K562 (cell line): ENCODE measurements around the gene FASN. TPM values are rescaled to one million over a fixed set of nuclear protein-coding genes. Genes with fewer than 3 reads are reported as not detected.
A peak's percentile ranks its signal among the peaks of the same experiment; 100 is the strongest.

Experiments used
- ARID3B ChIP-seq: fragments of 250-450 bp; sonication (Bioruptor Pico); IDR thresholded peaks from 2 replicates; pipeline ENCODE4 v1.4.0; 2020; ENCODE audit warnings: borderline replicate concordance
- CHD4 ChIP-seq: fragments of 200-600 bp; sonication (generic); IDR thresholded peaks from 3 replicates; pipeline ENCODE4 v1.6.1; 2012; ENCODE audit warnings: low read depth, mild to moderate bottlenecking, mixed read lengths, low read length, inconsistent platforms; ENCODE audit not compliant: insufficient read depth, insufficient replicate concordance, poor library complexity, severe bottlenecking
- CREB1 ChIP-seq, 2 experiments: sonication (generic) in 1 of 2; formaldehyde crosslinking in 1 of 2; IDR thresholded peaks; 2 replicates each; pipeline versions ENCODE4 v1.6.1 to v1.8.0; 2012 to 2022; ENCODE audit warnings: inconsistent platforms in 1 of 2, mild to moderate bottlenecking in 1 of 2, missing genetic modification reagents in 1 of 2, moderate library complexity in 1 of 2
- ESRRA ChIP-seq: fragments of 450-650 bp; IDR thresholded peaks from 2 replicates; pipeline ENCODE4 v1.6.1; 2014; ENCODE audit warnings: low read depth, mild to moderate bottlenecking, moderate library complexity, borderline replicate concordance
- HNRNPUL1 ChIP-seq: fragments of 200-400 bp; formaldehyde crosslinking; IDR thresholded peaks from 2 replicates; pipeline ENCODE4 v1.6.1; 2017; ENCODE audit warnings: low read length
- MTA3 ChIP-seq: fragments of 450-650 bp; formaldehyde crosslinking; IDR thresholded peaks from 2 replicates; pipeline ENCODE4 v1.6.1; 2017; ENCODE audit warnings: mild to moderate bottlenecking, borderline replicate concordance
- POLR2AphosphoS5 ChIP-seq: IDR thresholded peaks from 2 replicates; pipeline ENCODE4 v1.6.1; 2011; ENCODE audit warnings: mild to moderate bottlenecking, low read depth, low read length, moderate library complexity; ENCODE audit not compliant: control insufficient read depth, insufficient read depth
- POLR2G ChIP-seq: fragments of 200-400 bp; formaldehyde crosslinking; IDR thresholded peaks from 2 replicates; pipeline ENCODE4 v1.6.1; 2017; ENCODE audit warnings: low read depth, mild to moderate bottlenecking, antibody characterized with exemption, low read length, moderate library complexity
- SAFB2 ChIP-seq: fragments of 200-400 bp; formaldehyde crosslinking; IDR thresholded peaks from 2 replicates; pipeline ENCODE4 v1.6.1; 2018; ENCODE audit warnings: borderline replicate concordance, low read length, low read depth, moderate library complexity; ENCODE audit not compliant: severe bottlenecking
- SIN3B ChIP-seq: fragments of 450-650 bp; IDR thresholded peaks from 2 replicates; pipeline ENCODE4 v1.6.1; 2017; ENCODE audit warnings: low read depth, mild to moderate bottlenecking, moderate library complexity
- SMAD3 ChIP-seq: fragments of 450-650 bp; formaldehyde crosslinking; conservative IDR thresholded peaks from 2 replicates; pipeline ENCODE4 v1.4.0; 2020; ENCODE audit warnings: mild to moderate bottlenecking
- TAF7 ChIP-seq: fragments of 450-650 bp; IDR thresholded peaks from 2 replicates; pipeline ENCODE4 v1.6.1; 2016; ENCODE audit warnings: missing genetic modification characterization, missing compliant biosample characterization
- U2AF2 ChIP-seq: fragments of 200-400 bp; formaldehyde crosslinking; optimal IDR thresholded peaks from 2 replicates; pipeline ENCODE3; 2017; ENCODE audit warnings: low read depth, mild to moderate bottlenecking, low read length
- ZBTB43 ChIP-seq: sonication (generic); formaldehyde crosslinking; IDR thresholded peaks from 2 replicates; pipeline ENCODE4 v1.8.0; 2023; ENCODE audit warnings: mild to moderate bottlenecking, missing genetic modification reagents
- ZKSCAN1 ChIP-seq: fragments of 150-350 bp; IDR thresholded peaks from 2 replicates; pipeline ENCODE4 v1.6.1; 2016; ENCODE audit warnings: low read depth, low read length
- ZMIZ1 ChIP-seq, 2 experiments: fragments of 150-350 bp in 1 of 2; IDR thresholded peaks; 2 replicates each; pipeline ENCODE4 v1.6.1; 2012 to 2016; ENCODE audit warnings: low read depth in 2 of 2, low read length in 2 of 2, mild to moderate bottlenecking in 1 of 2, moderate library complexity in 1 of 2
- ZNF589 ChIP-seq: fragments of 200-800 bp; sonication (Bioruptor generic); IDR thresholded peaks from 2 replicates; pipeline ENCODE4 v1.6.1; 2016; ENCODE audit warnings: low read depth, missing genetic modification characterization, missing compliant biosample characterization
- ZNF644 ChIP-seq: fragments of 200-800 bp; sonication (Bioruptor generic); IDR thresholded peaks from 2 replicates; pipeline ENCODE4 v1.6.1; 2016; ENCODE audit warnings: low read depth, missing genetic modification characterization, missing compliant biosample characterization
- polyA plus RNA-seq, 8 experiments: library from polyadenylated mRNA; depleted of rRNA in 4 of 8; stranded (reverse) in 5 of 8; unstranded in 3 of 8; fragments of >200 nt; fragmentation: Nextera tagmentation in 2 of 8; fragmentation: Illumina TruSeq in 1 of 8; extraction: Ambion mirVana in 2 of 8; extraction: Trizol in 1 of 8; gene quantifications; 2 replicates each; pipeline versions ENCODE4 v1.2.1 to v1.2.3, GENCODE V29; 2011 to 2014; ENCODE audit warnings: inconsistent platforms in 1 of 8, missing spikeins in 1 of 8
- total RNA-seq, 7 experiments: library from RNA; depleted of rRNA in 6 of 7; stranded (reverse); fragments of >200 nt in 6 of 7; fragmentation: Illumina TruSeq in 2 of 7; extraction: Trizol in 2 of 7; gene quantifications; 2 replicates each; pipeline versions ENCODE4 v1.2.1 to v1.2.3, GENCODE V29; 2011 to 2021; ENCODE audit warnings: low replicate concordance in 1 of 7

FASN gene
- total and polyA plus RNA-seq, 9 of the 15 experiments (the other 6 are each of a cell fraction or from before 2014, with no cell fraction given), result 0.15 to 663 (median 49.9) TPM

GRCh38 chr17:82098169-82098938 lies at the start of gene FASN (continued):
- TF ChIP-seq ZMIZ1 (IDR thresholded peaks at IDR 0.05; ENCODE audit: low read depth in 2 of 2, low read length in 2 of 2) (no peak), ARID3B (CRISPR knock-in tag) (peak; percentile 52; the same call in 1 of the 2 replicates), ZBTB43 (CRISPR knock-in tag) (no peak), CREB1 (IDR thresholded peaks at IDR 0.05) (peak; percentile 74), CREB1 (CRISPR knock-in tag; IDR thresholded peaks at IDR 0.05) (peak; percentile 66), TAF7 (tag) (no peak), SAFB2 (no peak), U2AF2 (no peak), CHD4 (no peak), SMAD3 (CRISPR knock-in tag) (no peak), HNRNPUL1 (no peak), POLR2AphosphoS5 (peak; percentile 69; the same call in 1 of the 2 replicates), MTA3 (peak; percentile 97), ZKSCAN1 (no peak), SIN3B (peak; percentile 87), POLR2G (peak; percentile 93), ZNF589 (CRISPR knock-in tag) (peak; percentile 90), ESRRA (peak; percentile 51; the same call in 1 of the 2 replicates), ZNF644 (peak; percentile 96; the same call in 1 of the 2 replicates)
